H1 (cell line): ENCODE data around the gene KIAA1755. TPM values are rescaled to one million over a fixed set of nuclear protein-coding genes. Genes with fewer than 3 reads are reported as not detected.

Experiments
- CTCF ChIA-PET: fragments of 300-600 bp; sonication (Branson Sonifier 250); formaldehyde crosslinking; loops from one replicate; lab custom pipeline; 2021; ENCODE audit not compliant: partially characterized antibody; lab: Charles Lee
- POLR2A ChIA-PET: fragments of 300-600 bp; sonication (Branson Sonifier 250); formaldehyde crosslinking; loops from one replicate; lab custom pipeline; 2021; ENCODE audit warnings: inconsistent platforms; ENCODE audit not compliant: partially characterized antibody; lab: Charles Lee
- DNase-seq, 2 experiments: peaks; one replicate each; pipeline versions ENCODE4 v3.0.0 to v3.0.0-alpha.2; 2010 to 2022; ENCODE audit warnings: low spot score in 2 of 2, low read depth in 1 of 2, mixed read lengths in 1 of 2
- FAIRE-seq: peaks from 2 replicates; lab custom pipeline; 2011; peaks lifted over from hg19 to GRCh38; lab: Jason Lieb, UNC
- H2AFZ ChIP-seq: 2 replicates; pipeline ENCODE4 v1.8.1; 2012; ENCODE audit warnings: low read length, inconsistent platforms
- H2AK5ac ChIP-seq: 2 replicates; pipeline ENCODE4 v1.6.1; 2013; ENCODE audit warnings: low read depth, low read length
- H2BK120ac ChIP-seq: replicated peaks from 2 replicates; pipeline ENCODE3; 2013; ENCODE audit warnings: low read depth, low read length, inconsistent platforms
- H2BK12ac ChIP-seq: 2 replicates; pipeline ENCODE4 v1.6.1; 2013; ENCODE audit warnings: low read depth, low read length
- H2BK15ac ChIP-seq: 2 replicates; pipeline ENCODE4 v1.6.1; 2013; ENCODE audit warnings: low read length
- H2BK20ac ChIP-seq: 2 replicates; pipeline ENCODE4 v1.6.1; 2013; ENCODE audit warnings: low read length
- H2BK5ac ChIP-seq: 2 replicates; pipeline ENCODE4 v1.6.1; 2013; ENCODE audit warnings: low read depth, low read length
- H3K14ac ChIP-seq: 2 replicates; pipeline ENCODE4 v1.6.1; 2013; ENCODE audit warnings: inconsistent platforms; ENCODE audit not compliant: insufficient read length
- H3K18ac ChIP-seq: 2 replicates; pipeline ENCODE4 v1.6.1; 2013; ENCODE audit warnings: low read length; ENCODE audit errors: extremely low read depth
- H3K23ac ChIP-seq: 2 replicates; pipeline ENCODE4 v1.6.1; 2013; ENCODE audit warnings: inconsistent platforms; ENCODE audit not compliant: insufficient read length
- H3K23me2 ChIP-seq: 2 replicates; pipeline ENCODE4 v1.6.1; 2013; ENCODE audit warnings: low read depth, low read length
- H3K27ac ChIP-seq: 2 replicates; pipeline ENCODE4 v1.6.1; 2011; ENCODE audit warnings: low read depth, low read length, inconsistent platforms
- H3K27me3 ChIP-seq, 4 experiments: replicated peaks in 1 of 4; 1 replicate in 1 of 4; 2 replicates in 3 of 4; pipeline versions ENCODE4 v1.6.1 to v1.8.1; 2011 to 2013; ENCODE audit warnings: low read length in 3 of 4, mild to moderate bottlenecking in 3 of 4, inconsistent platforms in 2 of 4, mixed read lengths in 2 of 4, moderate library complexity in 1 of 4; ENCODE audit not compliant: control insufficient read depth in 3 of 4, insufficient read depth in 3 of 4; ENCODE audit errors: extremely low read depth in 1 of 4
- H3K36me3 ChIP-seq, 4 experiments: 2 replicates each; pipeline versions ENCODE4 v1.6.1 to v1.8.1; 2011 to 2013; ENCODE audit warnings: mild to moderate bottlenecking in 4 of 4, low read length in 3 of 4, moderate library complexity in 2 of 4, control low read depth in 1 of 4, inconsistent platforms in 1 of 4; ENCODE audit not compliant: insufficient read depth in 4 of 4, control insufficient read depth in 2 of 4
- H3K4ac ChIP-seq: replicated peaks from 2 replicates; pipeline ENCODE3; 2013; ENCODE audit warnings: low read length, low read depth, mixed read lengths, inconsistent platforms; ENCODE audit not compliant: insufficient read length
- H3K4me1 ChIP-seq, 4 experiments: replicated peaks in 1 of 4; 1 replicate in 1 of 4; 2 replicates in 3 of 4; pipeline versions ENCODE4 v1.6.1 to v1.8.1; 2011 to 2013; ENCODE audit warnings: low read length in 3 of 4, inconsistent platforms in 2 of 4, mixed read lengths in 1 of 4; ENCODE audit not compliant: insufficient read depth in 4 of 4, control insufficient read depth in 3 of 4
- H3K4me2 ChIP-seq, 2 experiments: 2 replicates each; pipeline versions ENCODE4 v1.6.1 to v1.8.1; 2011 to 2013; ENCODE audit warnings: low read depth in 2 of 2, low read length in 2 of 2, control low read depth in 1 of 2, inconsistent platforms in 1 of 2, mild to moderate bottlenecking in 1 of 2; ENCODE audit not compliant: insufficient read depth in 1 of 2
- H3K4me3 ChIP-seq, 4 experiments: fragments of 200-600, 300-600 bp in 1 of 4; sonication (generic), shearing (Covaris generic), sonication (Bioruptor Twin) in 1 of 4; 2 replicates each; pipeline versions ENCODE4 v1.5.1 to v1.8.1; 2011 to 2016; ENCODE audit warnings: low read length in 4 of 4, low read depth in 3 of 4, control low read depth in 2 of 4, inconsistent platforms in 2 of 4, mild to moderate bottlenecking in 2 of 4, mixed read lengths in 1 of 4, moderate library complexity in 1 of 4; ENCODE audit not compliant: insufficient read depth in 2 of 4; ENCODE audit errors: extremely low read depth in 1 of 4
- H3K56ac ChIP-seq: replicated peaks from 2 replicates; pipeline ENCODE3; 2013; ENCODE audit warnings: low read depth, mild to moderate bottlenecking, mixed read lengths, low read length, inconsistent platforms; ENCODE audit not compliant: insufficient read length
- H3K79me1 ChIP-seq: 2 replicates; pipeline ENCODE4 v1.6.1; 2013; ENCODE audit warnings: low read depth, low read length, control low read depth
- H3K79me2 ChIP-seq, 2 experiments: 2 replicates each; pipeline versions ENCODE4 v1.6.1 to v1.8.1; 2012 to 2013; ENCODE audit warnings: low read length in 2 of 2, mild to moderate bottlenecking in 2 of 2, inconsistent platforms in 1 of 2; ENCODE audit not compliant: insufficient read depth in 2 of 2, control insufficient read depth in 1 of 2
- H3K9ac ChIP-seq, 4 experiments: replicated peaks in 1 of 4; 1 replicate in 1 of 4; 2 replicates in 3 of 4; pipeline versions ENCODE4 v1.6.1 to v1.8.1; 2011 to 2013; ENCODE audit warnings: low read depth in 3 of 4, low read length in 3 of 4, control low read depth in 2 of 4, mild to moderate bottlenecking in 2 of 4, moderate library complexity in 2 of 4, inconsistent platforms in 1 of 4; ENCODE audit errors: extremely low read depth in 1 of 4
- H3K9me3 ChIP-seq, 2 experiments: 2 replicates each; pipeline versions ENCODE4 v1.6.1 to v1.8.1; 2012 to 2013; ENCODE audit warnings: mild to moderate bottlenecking in 2 of 2, moderate library complexity in 2 of 2, control low read depth in 1 of 2, inconsistent platforms in 1 of 2, low read depth in 1 of 2, low read length in 1 of 2, mixed read lengths in 1 of 2; ENCODE audit not compliant: insufficient read depth in 2 of 2
- H4K20me1 ChIP-seq, 2 experiments: replicated peaks in 1 of 2; 2 replicates each; pipeline versions ENCODE3 to v1.8.1; 2011 to 2013; ENCODE audit warnings: inconsistent platforms in 2 of 2, low read length in 2 of 2, mild to moderate bottlenecking in 1 of 2; ENCODE audit not compliant: insufficient read depth in 2 of 2, control insufficient read depth in 1 of 2
- H4K5ac ChIP-seq: 2 replicates; pipeline ENCODE4 v1.6.1; 2013; ENCODE audit warnings: low read length, low read depth, mixed read lengths, inconsistent platforms; ENCODE audit not compliant: insufficient read length
- H4K8ac ChIP-seq: 2 replicates; pipeline ENCODE4 v1.8.0; 2013; ENCODE audit warnings: mild to moderate bottlenecking, moderate library complexity, low read length, inconsistent platforms; ENCODE audit not compliant: insufficient read depth; ENCODE audit errors: extremely low read depth
- H4K91ac ChIP-seq: replicated peaks from 2 replicates; pipeline ENCODE3; 2013; ENCODE audit warnings: low read length, mixed read lengths, inconsistent platforms; ENCODE audit not compliant: insufficient read length
- FOSL1 ChIP-seq: IDR thresholded peaks from 2 replicates; pipeline ENCODE4 v1.6.1; 2011; ENCODE audit warnings: mild to moderate bottlenecking, low read depth, low read length, moderate library complexity; ENCODE audit not compliant: insufficient read depth
- HDAC2 ChIP-seq, 2 experiments: fragments of 300-600 bp in 1 of 2; sonication (generic) in 1 of 2; IDR thresholded peaks; 2 replicates each; pipeline ENCODE4 v1.6.1; 2011 to 2012; ENCODE audit warnings: low read depth in 2 of 2, low read length in 2 of 2, mild to moderate bottlenecking in 2 of 2, moderate library complexity in 2 of 2, borderline replicate concordance in 1 of 2, inconsistent platforms in 1 of 2
- KDM5A ChIP-seq: fragments of 200-600 bp; IDR thresholded peaks from 2 replicates; pipeline ENCODE4 v1.7.1; 2012; ENCODE audit warnings: mild to moderate bottlenecking, low read length, inconsistent platforms, mixed read lengths
- NANOG ChIP-seq: IDR thresholded peaks from 2 replicates; pipeline ENCODE4 v1.6.1; 2011; ENCODE audit warnings: low read length, low read depth, mild to moderate bottlenecking, inconsistent platforms; ENCODE audit not compliant: insufficient read depth, poor library complexity, severe bottlenecking
- RAD21 ChIP-seq, 2 experiments: IDR thresholded peaks in 1 of 2; conservative IDR thresholded peaks in 1 of 2; 2 replicates each; pipeline ENCODE4 v1.6.1; 2011; ENCODE audit warnings: low read depth in 2 of 2, low read length in 2 of 2, improper control_type of control experiment in 1 of 2, inconsistent platforms in 1 of 2, mild to moderate bottlenecking in 1 of 2, moderate library complexity in 1 of 2
- SIX5 ChIP-seq: IDR thresholded peaks from 2 replicates; pipeline ENCODE4 v1.6.1; 2011; ENCODE audit warnings: mild to moderate bottlenecking, low read depth, low read length
- TAF1 ChIP-seq: IDR thresholded peaks from 2 replicates; pipeline ENCODE4 v1.6.1; 2011; ENCODE audit warnings: mild to moderate bottlenecking, low read depth, low read length
- TAF7 ChIP-seq: optimal IDR thresholded peaks from 2 replicates; pipeline ENCODE3; 2011; ENCODE audit warnings: low read depth, mild to moderate bottlenecking, inconsistent platforms, low read length, moderate library complexity, borderline replicate concordance
- TEAD4 ChIP-seq: IDR thresholded peaks from 2 replicates; pipeline ENCODE4 v1.6.1; 2012; ENCODE audit warnings: low read depth, low read length, inconsistent platforms, mixed read lengths
- YY1 ChIP-seq: IDR thresholded peaks from 2 replicates; pipeline ENCODE4 v1.6.1; 2011; ENCODE audit warnings: low read depth, mild to moderate bottlenecking, low read length
- WGBS, 2 experiments: shearing (Covaris generic) in 1 of 2; methylation state at CpG; one replicate each; pipeline versions ENCODE4 v1.1.6 to v1.1.7; 2013 to 2015; ENCODE audit warnings: low lambda C conversion rate in 2 of 2, mixed read lengths in 2 of 2, inconsistent platforms in 1 of 2, low coverage in 1 of 2, missing lambda C conversion rate in 1 of 2; ENCODE audit not compliant: insufficient replicate concordance in 2 of 2, insufficient coverage in 1 of 2, insufficient read length in 1 of 2; ENCODE audit errors: extremely low coverage in 1 of 2, missing lambda C conversion rate in 1 of 2; 5-methylcytosine and 5-hydroxymethylcytosine counted together
- polyA plus RNA-seq, 7 experiments: library from polyadenylated mRNA; depleted of rRNA in 3 of 7; stranded (reverse) in 5 of 7; unstranded in 2 of 7; fragments of >200 nt in 5 of 7; fragments of 200-250 nt in 2 of 7; gene quantifications; 1 replicate in 5 of 7; 2 replicates in 1 of 7; 4 replicates in 1 of 7; pipeline versions ENCODE4 v1.2.1 to v1.2.3, GENCODE V29; 2011 to 2013; ENCODE audit warnings: missing spikeins in 2 of 7, mixed read lengths in 2 of 7
- total RNA-seq: library from RNA; stranded (reverse); fragmentation: NEBNext Ultra II Directional; extraction: Animal tissue kit (Norgen Biotek cat#: 25700); gene quantifications from 2 replicates; pipeline ENCODE4 v1.2.1, GENCODE V29; 2021
- TF ChIP-seq, protein P1 (sequence below), 3 experiments: IDR thresholded peaks; 1 replicate in 2 of 3; 2 replicates in 1 of 3; pipeline versions ENCODE4 v1.5.1 to v1.6.1; 2011; ENCODE audit warnings: low read length in 3 of 3, mild to moderate bottlenecking in 3 of 3, inconsistent platforms in 2 of 3, low read depth in 1 of 3, moderate library complexity in 1 of 3; ENCODE audit not compliant: insufficient read depth in 1 of 3; ENCODE audit errors: control extremely low read depth in 1 of 3

Gene KIAA1755
- total and polyA plus RNA-seq, 2 of the 8 experiments (the other 6 are each of a cell fraction or from before 2014, with no cell fraction given), result 0.23 TPM; not detected in 1

DNA sequence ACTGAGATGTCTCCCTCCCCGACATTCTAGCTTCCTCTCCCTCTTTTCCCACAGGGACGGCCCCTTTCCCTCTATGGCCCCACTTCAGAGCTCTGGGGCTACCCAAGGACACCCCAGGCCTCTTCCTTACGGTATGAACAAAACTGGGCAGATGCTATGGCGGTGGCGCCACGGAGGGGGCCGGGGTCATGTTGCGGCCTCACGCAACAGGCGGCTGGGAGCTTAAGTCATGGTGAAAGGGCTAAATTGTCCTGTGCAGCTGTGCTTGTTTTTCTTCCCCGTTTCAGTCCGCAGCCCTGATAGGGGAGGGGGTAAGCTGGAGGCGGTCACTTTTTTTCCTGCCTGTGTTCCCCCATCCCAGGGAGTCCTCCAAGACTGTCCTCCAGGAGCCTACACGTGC, 17.6 kb upstream of the KIAA1755 start:
- POLR2A ChIA-PET, result no interaction called here
- H3K36me3 ChIP-seq, result no peaks in the 10 kb centered on the region
- H2BK20ac ChIP-seq, result no peak overlapping the region
- WGBS, 2 experiments, result 78% methylated on average over 14 of the region's 14 CpGs; no CpG with 5 or more reads in 1 of the 2 experiments
- H2BK15ac ChIP-seq, result no peak overlapping the region
- FAIRE-seq (no peak), DNase-seq (no peak)
- no peak overlapping the region for H3K4me2 ChIP-seq
- H3K56ac ChIP-seq, result no peak overlapping the region
- CTCF ChIA-PET, result interaction anchor here (0.5 to 2.4 kb wide), 11 partner anchors 8 to 164 kb away, joined by 3 to 8 read pairs (median 5); no protein-coding TSS in a partner anchor
- H3K27ac ChIP-seq, result no peak overlapping the region
- no peak overlapping the region; the same call in 1 of the 2 replicates for H3K18ac ChIP-seq
- H3K27me3 ChIP-seq, result no peaks in the 10 kb centered on the region
- no peak overlapping the region for H3K4ac ChIP-seq
- peaks cover 3 to 6% of the 10 kb centered on the region in 2 experiments; a peak in 2 of 4 replicates for H3K9me3 ChIP-seq
- no peaks in the 10 kb centered on the region for H3K23me2 ChIP-seq
- H3K4me3 ChIP-seq, result no peak overlapping the region
- H2AK5ac ChIP-seq, result no peak overlapping the region
- no peak overlapping the region for H3K9ac ChIP-seq
- H2BK120ac ChIP-seq, result no peak overlapping the region
- H2BK5ac ChIP-seq, result no peak overlapping the region
- no peak overlapping the region; the same call in 1 of the 2 replicates for H2AFZ ChIP-seq
- peak overlapping the region; percentile 19; the same call in 1 of the 2 replicates for H4K8ac ChIP-seq
- H3K79me1 ChIP-seq, result no peaks in the 10 kb centered on the region
- no peak overlapping the region for H4K91ac ChIP-seq
- H4K20me1 ChIP-seq, result no peaks in the 10 kb centered on the region
- no peak overlapping the region for H4K5ac ChIP-seq
- no peaks in the 10 kb centered on the region; a peak in 1 of 7 replicates for H3K4me1 ChIP-seq
- H3K14ac ChIP-seq, result no peak overlapping the region
- no peak overlapping the region for H3K23ac ChIP-seq
- no peak overlapping the region for H2BK12ac ChIP-seq
- no peaks in the 10 kb centered on the region for H3K79me2 ChIP-seq
- TF ChIP-seq SIX5, result no peak
- TF ChIP-seq TAF1, result no peak
- no peak for TF ChIP-seq KDM5A
- no peak for TF ChIP-seq RAD21 (IDR thresholded peaks at IDR 0.05 in 1 of 2, conservative IDR thresholded peaks at IDR 0.05 in 1 of 2; ENCODE audit: low read depth in 2 of 2, low read length in 2 of 2)
- TF ChIP-seq HDAC2 (IDR thresholded peaks at IDR 0.05; ENCODE audit: borderline replicate concordance in 1 of 2, low read depth in 2 of 2, low read length in 2 of 2), result no peak
- TF ChIP-seq YY1, result no peak
- TF ChIP-seq TEAD4, result no peak
- TF ChIP-seq FOSL1, result no peak
- no peak for TF ChIP-seq TAF7
- TF ChIP-seq NANOG, result no peak
- TF ChIP-seq, protein P1, sequence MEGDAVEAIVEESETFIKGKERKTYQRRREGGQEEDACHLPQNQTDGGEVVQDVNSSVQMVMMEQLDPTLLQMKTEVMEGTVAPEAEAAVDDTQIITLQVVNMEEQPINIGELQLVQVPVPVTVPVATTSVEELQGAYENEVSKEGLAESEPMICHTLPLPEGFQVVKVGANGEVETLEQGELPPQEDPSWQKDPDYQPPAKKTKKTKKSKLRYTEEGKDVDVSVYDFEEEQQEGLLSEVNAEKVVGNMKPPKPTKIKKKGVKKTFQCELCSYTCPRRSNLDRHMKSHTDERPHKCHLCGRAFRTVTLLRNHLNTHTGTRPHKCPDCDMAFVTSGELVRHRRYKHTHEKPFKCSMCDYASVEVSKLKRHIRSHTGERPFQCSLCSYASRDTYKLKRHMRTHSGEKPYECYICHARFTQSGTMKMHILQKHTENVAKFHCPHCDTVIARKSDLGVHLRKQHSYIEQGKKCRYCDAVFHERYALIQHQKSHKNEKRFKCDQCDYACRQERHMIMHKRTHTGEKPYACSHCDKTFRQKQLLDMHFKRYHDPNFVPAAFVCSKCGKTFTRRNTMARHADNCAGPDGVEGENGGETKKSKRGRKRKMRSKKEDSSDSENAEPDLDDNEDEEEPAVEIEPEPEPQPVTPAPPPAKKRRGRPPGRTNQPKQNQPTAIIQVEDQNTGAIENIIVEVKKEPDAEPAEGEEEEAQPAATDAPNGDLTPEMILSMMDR (IDR thresholded peaks at IDR 0.05; ENCODE audit: control extremely low read depth in 1 of 3, insufficient read depth in 1 of 3, low read depth in 1 of 3, low read length in 3 of 3), result no peak
